ENCODE measurements around the gene POPDC3.

DNA sequence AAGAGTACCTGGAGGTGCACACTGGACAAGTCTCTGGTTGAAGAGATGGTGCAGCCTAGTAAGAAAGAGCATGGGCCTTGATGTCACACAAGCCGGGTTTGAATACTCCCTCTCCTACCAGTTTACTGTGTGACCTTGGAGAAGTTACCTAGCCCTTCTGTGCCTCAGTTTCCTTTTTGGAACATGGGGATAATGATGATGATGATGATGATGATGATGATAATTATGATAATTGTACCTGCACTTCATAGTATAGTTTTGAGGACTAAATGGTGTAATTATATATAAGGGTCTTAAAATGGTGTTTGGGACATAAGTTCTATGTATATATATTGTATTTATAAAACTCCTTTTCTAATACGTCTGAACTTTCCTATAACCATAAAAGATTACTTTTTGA is 41.7 kb downstream of the POPDC3 start:
- TF ChIP-seq TAF1 (IDR thresholded peaks at IDR 0.05; ENCODE audit: borderline replicate concordance, insufficient read depth, low read length) (no peak), FOXP2 (optimal IDR thresholded peaks at IDR 0.05; ENCODE audit: borderline replicate concordance, extremely low read depth, extremely low read length, insufficient read depth) (no peak), SIN3A (IDR thresholded peaks at IDR 0.05; ENCODE audit: borderline replicate concordance, insufficient read depth, low read length) (no peak), POLR2AphosphoS5 (IDR thresholded peaks at IDR 0.05; ENCODE audit: low read depth, low read length) (no peak)
- TF ChIP-seq, protein P1, sequence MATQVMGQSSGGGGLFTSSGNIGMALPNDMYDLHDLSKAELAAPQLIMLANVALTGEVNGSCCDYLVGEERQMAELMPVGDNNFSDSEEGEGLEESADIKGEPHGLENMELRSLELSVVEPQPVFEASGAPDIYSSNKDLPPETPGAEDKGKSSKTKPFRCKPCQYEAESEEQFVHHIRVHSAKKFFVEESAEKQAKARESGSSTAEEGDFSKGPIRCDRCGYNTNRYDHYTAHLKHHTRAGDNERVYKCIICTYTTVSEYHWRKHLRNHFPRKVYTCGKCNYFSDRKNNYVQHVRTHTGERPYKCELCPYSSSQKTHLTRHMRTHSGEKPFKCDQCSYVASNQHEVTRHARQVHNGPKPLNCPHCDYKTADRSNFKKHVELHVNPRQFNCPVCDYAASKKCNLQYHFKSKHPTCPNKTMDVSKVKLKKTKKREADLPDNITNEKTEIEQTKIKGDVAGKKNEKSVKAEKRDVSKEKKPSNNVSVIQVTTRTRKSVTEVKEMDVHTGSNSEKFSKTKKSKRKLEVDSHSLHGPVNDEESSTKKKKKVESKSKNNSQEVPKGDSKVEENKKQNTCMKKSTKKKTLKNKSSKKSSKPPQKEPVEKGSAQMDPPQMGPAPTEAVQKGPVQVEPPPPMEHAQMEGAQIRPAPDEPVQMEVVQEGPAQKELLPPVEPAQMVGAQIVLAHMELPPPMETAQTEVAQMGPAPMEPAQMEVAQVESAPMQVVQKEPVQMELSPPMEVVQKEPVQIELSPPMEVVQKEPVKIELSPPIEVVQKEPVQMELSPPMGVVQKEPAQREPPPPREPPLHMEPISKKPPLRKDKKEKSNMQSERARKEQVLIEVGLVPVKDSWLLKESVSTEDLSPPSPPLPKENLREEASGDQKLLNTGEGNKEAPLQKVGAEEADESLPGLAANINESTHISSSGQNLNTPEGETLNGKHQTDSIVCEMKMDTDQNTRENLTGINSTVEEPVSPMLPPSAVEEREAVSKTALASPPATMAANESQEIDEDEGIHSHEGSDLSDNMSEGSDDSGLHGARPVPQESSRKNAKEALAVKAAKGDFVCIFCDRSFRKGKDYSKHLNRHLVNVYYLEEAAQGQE (IDR thresholded peaks at IDR 0.05; ENCODE audit: insufficient read depth in 1 of 2, low read depth in 2 of 2, low read length in 2 of 2) = no peak
